Kidney epithelial cell (primary cell): ENCODE data around the gene SPOUT1. TPM values are rescaled to one million over a fixed set of nuclear protein-coding genes. Genes with fewer than 3 reads are reported as not detected.
"Not testable (repeated sequence)": the region's sequence is repeated elsewhere in the genome, so short reads cannot be mapped to it uniquely, and the experiment has no call there.

Source experiments
- DNase-seq: peaks from one replicate; pipeline ENCODE4 v3.0.0-alpha.2; 2010; ENCODE audit warnings: low read depth
- H3K27me3 ChIP-seq: 2 replicates; pipeline ENCODE4 v1.6.0; 2011; ENCODE audit warnings: low read length; ENCODE audit not compliant: control insufficient read depth, insufficient read depth
- H3K36me3 ChIP-seq: 2 replicates; pipeline ENCODE4 v1.5.1; 2011; ENCODE audit warnings: low read length; ENCODE audit not compliant: control insufficient read depth, insufficient read depth
- H3K4me3 ChIP-seq: 2 replicates; pipeline ENCODE4 v1.5.1; 2011; ENCODE audit warnings: low read depth, mild to moderate bottlenecking, control low read depth, low read length
- total RNA-seq: library from RNA; depleted of rRNA; stranded (reverse); fragments of >200 nt; gene quantifications from 2 replicates; pipeline ENCODE4 v1.2.3, GENCODE V29; 2015
- TF ChIP-seq, protein P1 (sequence below): IDR thresholded peaks from 2 replicates; pipeline ENCODE4 v1.5.1; 2011; ENCODE audit warnings: mild to moderate bottlenecking, moderate library complexity, low read length, control low read depth, inconsistent platforms; ENCODE audit not compliant: insufficient read depth, poor library complexity, severe bottlenecking

Gene SPOUT1
- 33.1 and 61.1 TPM in 2 replicates for total RNA-seq

- TF ChIP-seq, protein P1, sequence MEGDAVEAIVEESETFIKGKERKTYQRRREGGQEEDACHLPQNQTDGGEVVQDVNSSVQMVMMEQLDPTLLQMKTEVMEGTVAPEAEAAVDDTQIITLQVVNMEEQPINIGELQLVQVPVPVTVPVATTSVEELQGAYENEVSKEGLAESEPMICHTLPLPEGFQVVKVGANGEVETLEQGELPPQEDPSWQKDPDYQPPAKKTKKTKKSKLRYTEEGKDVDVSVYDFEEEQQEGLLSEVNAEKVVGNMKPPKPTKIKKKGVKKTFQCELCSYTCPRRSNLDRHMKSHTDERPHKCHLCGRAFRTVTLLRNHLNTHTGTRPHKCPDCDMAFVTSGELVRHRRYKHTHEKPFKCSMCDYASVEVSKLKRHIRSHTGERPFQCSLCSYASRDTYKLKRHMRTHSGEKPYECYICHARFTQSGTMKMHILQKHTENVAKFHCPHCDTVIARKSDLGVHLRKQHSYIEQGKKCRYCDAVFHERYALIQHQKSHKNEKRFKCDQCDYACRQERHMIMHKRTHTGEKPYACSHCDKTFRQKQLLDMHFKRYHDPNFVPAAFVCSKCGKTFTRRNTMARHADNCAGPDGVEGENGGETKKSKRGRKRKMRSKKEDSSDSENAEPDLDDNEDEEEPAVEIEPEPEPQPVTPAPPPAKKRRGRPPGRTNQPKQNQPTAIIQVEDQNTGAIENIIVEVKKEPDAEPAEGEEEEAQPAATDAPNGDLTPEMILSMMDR = no peak
- Histone ChIP-seq H3K36me3 (peaks cover 2% of the 10 kb centered on the region), H3K4me3 (peak within 1 kb of the TSS; percentile 82), H3K27me3 (no peaks in the 10 kb centered on the region)
- peak; percentile 71 for DNase-seq
Measured at GRCh38 chr9:128829477-128830251, at the start of gene SPOUT1. TSS of gene SPOUT1 (minus strand) at chr9:128829794. CDS start at chr9:128829780, 14 bp downstream.

GRCh38 chr9:128877852-128878251 is 48.3 kb upstream of the SPOUT1 start:
- DNase-seq = no peak
- H3K4me3 ChIP-seq = no peak overlapping the region
- no peaks in the 10 kb centered on the region for H3K36me3 ChIP-seq
- H3K27me3 ChIP-seq = no peaks in the 10 kb centered on the region
- TF ChIP-seq, protein P1 = no peak

- not testable (repeated sequence) for H3K4me3 ChIP-seq, H3K36me3 ChIP-seq, H3K27me3 ChIP-seq, DNase-seq
Measured at GRCh38 chr9:128870941-128871265, 41.3 kb upstream of the SPOUT1 start.

GRCh38 chr9:128870128-128870940 is 40.7 kb upstream of the SPOUT1 start:
- Histone ChIP-seq H3K4me3 (no peak overlapping the region), H3K27me3 (no peaks in the 10 kb centered on the region), H3K36me3 (no peaks in the 10 kb centered on the region)
- TF ChIP-seq, protein P1 = no peak
- no peak for DNase-seq

- Histone ChIP-seq H3K4me3 (no peak overlapping the region), H3K36me3 (no peaks in the 10 kb centered on the region), H3K27me3 (no peaks in the 10 kb centered on the region)
- TF ChIP-seq, protein P1 = peak; percentile 97
- DNase-seq = no peak
Measured at GRCh38 chr9:128863647-128864046, 34.1 kb upstream of the SPOUT1 start.

DNA sequence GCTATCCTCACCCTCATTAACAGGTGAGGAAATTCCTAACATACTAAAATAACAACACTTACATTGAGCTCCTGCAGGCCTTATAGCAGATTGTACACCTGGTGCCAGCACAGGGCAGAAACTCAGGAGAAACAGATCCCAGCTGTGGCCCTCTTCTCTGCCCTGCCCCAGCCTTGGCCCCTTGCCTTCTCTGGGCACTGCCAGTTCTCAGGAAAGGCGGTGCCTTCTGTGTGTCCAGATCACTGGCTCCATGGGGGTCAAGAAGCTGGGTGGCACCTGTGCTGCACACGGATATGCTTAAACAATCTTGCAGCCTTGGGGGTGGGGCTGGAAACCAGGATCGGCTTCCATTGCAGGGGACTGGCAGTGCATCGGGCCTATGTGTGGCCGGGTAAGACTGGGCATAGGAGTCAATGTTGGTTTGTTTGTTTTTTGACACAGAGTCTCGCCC is 32.8 kb upstream of the SPOUT1 start:
- no peak for DNase-seq
- TF ChIP-seq, protein P1 = no peak
- no peaks in the 10 kb centered on the region for H3K36me3 ChIP-seq
- no peaks in the 10 kb centered on the region for H3K27me3 ChIP-seq
- H3K4me3 ChIP-seq = no peak overlapping the region
